Middle frontal gyrus (tissue), 1 donor: ENCODE data around the gene ATXN7L2.

Source experiments
- DNase-seq: peaks from one replicate; pipeline ENCODE4 v3.0.0-alpha.2; 2015; ENCODE audit warnings: low spot score; ENCODE audit errors: extremely low spot score

The ATXN7L2 gene

DNA sequence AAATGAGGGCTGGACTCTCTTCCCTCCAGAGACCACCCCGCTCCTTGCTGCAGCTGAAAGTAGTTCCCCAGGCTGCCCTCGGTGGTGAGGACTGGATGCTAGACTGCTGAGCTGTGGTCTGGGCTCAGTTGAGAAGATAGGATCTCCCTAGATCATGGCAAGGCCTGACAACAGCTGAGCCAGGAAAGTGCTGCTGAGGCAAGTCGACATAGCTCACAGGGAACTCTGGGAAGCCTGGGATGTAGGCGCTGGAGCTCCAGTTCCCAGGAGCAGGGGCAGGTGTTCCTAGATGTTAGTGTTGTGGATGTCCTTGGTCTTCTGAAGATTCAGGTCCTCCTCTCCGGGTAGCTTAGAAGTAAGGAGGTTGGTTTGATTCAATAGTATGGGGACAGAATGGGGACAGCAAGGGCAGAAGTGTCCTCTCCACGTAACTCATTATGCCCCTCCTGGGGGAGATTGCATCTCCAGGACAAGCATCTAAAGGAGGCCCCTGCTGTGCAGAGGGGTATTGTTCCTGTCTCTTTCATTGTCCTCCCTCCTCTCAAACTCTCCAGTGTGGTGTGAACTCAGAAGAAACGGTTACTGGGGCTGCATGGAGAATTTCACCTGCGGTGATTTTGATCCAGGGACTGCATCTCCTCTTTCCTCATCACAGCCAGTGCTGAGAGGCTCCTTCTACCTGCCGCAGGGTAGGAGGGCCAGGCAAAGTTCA is 13.9 kb downstream of the ATXN7L2 start:
- DNase-seq, result no peak

DNA sequence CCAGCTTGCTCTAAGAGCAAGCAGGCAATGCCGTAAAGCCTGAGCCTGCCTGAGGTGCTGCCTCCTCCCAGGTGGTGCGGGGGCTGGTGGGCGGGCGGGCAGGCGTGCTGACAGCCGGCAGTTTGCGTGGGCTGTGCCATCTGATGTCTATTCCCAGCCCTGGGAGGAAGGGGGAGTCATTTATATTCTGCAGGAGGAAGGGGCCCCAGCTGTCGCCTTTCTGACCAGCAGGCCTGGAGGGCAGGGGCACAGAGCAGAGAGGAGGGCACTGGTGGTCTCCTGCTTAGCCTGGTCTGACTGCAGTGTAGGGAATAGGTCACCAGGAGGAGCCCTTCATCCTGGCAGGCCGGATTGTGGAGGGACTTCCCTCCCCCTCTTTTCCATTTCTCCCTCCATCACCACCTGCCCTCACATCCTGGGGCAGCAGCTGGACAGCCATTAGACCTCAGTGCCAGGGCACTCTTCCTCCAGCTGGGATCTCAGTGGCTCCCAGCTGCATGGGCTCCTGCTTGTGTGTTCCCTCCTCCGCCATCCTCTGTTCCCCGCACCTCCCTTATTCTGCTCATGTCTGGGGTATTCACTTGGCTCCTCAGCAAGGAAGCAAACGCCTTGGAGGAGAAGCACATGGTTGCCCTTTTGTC is 14.6 kb downstream of the ATXN7L2 start:
- DNase-seq, result no peak

DNA sequence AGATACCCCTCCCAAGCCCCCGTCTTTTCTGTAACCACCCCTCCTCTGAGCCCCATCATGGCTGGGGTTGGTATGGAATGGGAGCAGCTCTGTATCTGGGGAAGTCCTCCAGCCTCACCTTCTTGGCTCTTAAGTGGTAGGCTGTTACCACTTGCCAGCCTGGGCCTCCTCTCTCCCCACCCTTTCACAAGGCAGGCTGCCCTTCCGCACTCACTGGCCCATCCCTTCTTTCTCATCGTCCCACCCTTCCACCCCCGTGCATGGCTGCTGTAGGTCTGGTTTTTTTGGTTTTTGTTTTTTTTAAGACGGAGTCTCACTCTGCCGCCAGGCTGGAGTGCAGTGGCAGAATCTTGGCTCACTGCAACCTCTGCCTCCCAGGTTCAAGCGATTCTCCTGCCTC is 15.4 kb downstream of the ATXN7L2 start:
- no peak for DNase-seq

GRCh38 chr1:109499661-109500536 is 16.2 kb downstream of the ATXN7L2 start:
- no peak for DNase-seq

DNA sequence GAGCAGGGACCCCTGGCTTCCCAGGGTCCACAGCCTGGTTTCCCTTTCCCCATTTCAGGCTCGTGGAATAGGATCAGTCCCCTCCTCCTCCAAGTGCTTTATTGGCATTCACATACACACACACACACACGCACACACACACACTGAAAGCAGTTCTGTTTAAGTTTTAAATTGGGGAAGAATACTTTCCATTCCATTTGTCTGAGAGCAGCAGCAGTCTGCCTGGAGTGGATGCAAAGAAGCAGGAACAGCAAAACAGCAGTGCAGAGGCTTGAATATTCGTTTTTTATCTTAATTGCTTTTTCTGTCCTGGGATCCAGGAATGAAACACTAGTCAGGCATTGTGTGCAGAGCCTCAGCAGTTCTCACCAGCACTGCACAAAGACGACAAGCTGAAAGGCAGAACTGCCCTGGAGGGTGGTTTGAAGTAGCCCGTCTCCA is 17.3 kb downstream of the ATXN7L2 start:
- no peak for DNase-seq

DNA sequence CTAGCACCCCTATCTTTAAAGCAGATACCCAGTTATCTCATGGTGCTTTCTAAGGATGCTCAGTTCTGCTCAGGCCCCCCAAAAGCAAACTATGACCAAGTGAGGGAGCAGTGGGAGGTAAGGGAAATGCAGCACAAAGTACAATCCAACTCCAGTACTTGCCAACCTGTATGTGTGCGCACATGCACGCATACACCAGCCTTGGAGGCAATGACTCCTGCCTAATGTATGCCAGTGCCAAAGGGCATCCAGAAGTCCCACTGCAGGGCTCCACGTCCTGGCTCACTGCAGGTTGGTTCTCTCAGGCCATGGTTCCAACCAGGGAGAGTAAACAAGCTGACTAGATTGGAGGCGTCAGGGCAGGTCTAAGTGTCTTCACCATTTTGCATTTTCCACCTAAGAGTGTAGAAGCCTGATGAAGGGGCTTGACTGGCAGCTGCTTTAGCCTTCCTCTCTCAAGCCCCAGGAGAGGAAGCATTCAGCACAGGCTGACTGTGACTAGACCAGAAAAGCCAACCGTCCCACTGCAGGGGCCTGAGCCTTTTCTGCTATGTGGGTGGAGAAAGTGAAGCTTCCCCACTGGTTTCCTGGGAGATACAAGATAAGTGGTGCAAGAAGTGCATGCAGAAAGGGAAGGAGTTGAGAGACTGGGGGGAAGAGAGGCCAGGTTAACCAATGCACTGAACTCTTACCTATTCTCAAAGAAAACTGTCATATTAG is 18.1 kb downstream of the ATXN7L2 start:
- no peak for DNase-seq

- DNase-seq, result no peak
Measured at GRCh38 chr1:109502364-109502851, 18.7 kb downstream of the ATXN7L2 start.

- DNase-seq, result no peak
Measured at GRCh38 chr1:109503935-109504334, 20.2 kb downstream of the ATXN7L2 start.

DNA sequence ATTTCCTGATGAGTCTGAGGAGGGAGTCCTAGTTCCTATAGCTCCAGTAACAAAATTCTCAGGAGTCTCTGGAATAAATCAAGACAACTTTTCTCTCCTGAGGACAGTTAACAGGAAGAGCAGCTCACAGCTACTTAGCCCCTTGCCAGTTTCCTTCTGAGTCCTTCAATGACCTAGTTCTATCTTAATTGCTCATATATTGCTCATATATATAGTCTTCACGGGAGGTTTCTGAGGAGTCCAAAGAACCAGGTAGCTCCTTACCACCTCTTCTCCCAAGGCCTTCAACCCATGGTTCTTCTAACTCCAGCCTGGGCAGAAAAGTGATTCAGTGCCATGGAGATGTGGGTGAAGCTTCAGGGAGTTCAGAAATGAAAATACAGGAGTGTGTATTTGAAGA is 21.3 kb downstream of the ATXN7L2 start:
- no peak for DNase-seq

- no peak for DNase-seq
Measured at GRCh38 chr1:109508001-109508872, 24.5 kb downstream of the ATXN7L2 start.

- DNase-seq, result no peak
Measured at GRCh38 chr1:109508873-109509175, 25.1 kb downstream of the ATXN7L2 start.

DNA sequence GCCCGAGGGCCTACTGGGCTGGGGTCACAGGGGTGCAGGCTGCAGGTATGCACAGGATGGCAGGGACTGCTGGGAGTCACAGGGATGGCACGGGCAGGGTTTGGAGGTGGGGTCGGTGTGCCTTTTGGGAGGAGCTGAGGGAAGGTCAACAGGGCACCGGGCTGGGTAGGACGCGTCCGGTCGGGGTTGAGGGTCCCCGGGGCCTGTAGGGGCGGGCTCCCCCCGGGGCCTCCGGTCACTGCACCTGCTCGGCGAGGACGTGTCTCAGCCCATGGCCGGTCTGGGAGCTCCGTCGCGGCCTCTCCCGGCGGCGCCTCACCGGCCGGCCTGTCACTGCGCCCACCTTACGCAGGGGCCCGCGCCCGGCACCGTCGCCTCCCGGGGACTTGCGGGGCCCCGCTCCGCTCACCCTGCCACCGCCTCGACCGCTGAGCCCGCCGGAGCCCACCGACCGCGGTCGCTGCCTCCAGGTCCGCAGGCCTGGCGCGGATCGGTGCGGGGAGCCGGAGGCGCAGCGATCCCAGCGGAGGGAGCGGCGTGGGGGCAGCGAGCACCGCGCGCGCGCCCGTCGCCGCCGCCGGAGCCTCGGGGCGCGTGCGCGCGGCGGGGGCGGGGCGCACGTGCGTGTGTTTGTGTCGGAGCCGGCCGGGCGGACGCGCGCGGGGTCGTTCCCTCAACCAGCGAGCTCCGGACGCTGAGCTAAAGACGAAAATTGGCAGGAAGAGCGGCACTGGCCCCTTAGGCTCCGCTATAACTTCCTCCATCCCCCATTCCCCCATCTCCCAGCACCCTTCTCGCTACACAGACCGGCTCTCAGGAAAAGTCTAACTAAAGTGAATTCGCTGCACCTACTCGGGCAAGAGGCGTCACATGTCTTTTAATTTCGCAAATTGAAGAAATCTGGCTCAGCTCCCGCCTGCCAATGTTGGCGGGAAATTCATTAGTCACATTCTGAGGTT is 25.8 kb downstream of the ATXN7L2 start, which contains the start of gene AMIGO1:
TSS of gene AMIGO1 (minus strand) at position 552 of the 959 bp plus-strand sequence. CDS start 815 bp downstream, outside the sequence.
- DNase-seq, result no peak

- DNase-seq, result no peak
Measured at GRCh38 chr1:109513110-109513710, 29.5 kb downstream of the ATXN7L2 start.

- DNase-seq, result no peak
Measured at GRCh38 chr1:109514846-109515245, 31.1 kb downstream of the ATXN7L2 start.

GRCh38 chr1:109516872-109517271 is 33.2 kb downstream of the ATXN7L2 start:
- DNase-seq, result no peak

GRCh38 chr1:109517337-109517736 is 33.6 kb downstream of the ATXN7L2 start:
- no peak for DNase-seq

DNA sequence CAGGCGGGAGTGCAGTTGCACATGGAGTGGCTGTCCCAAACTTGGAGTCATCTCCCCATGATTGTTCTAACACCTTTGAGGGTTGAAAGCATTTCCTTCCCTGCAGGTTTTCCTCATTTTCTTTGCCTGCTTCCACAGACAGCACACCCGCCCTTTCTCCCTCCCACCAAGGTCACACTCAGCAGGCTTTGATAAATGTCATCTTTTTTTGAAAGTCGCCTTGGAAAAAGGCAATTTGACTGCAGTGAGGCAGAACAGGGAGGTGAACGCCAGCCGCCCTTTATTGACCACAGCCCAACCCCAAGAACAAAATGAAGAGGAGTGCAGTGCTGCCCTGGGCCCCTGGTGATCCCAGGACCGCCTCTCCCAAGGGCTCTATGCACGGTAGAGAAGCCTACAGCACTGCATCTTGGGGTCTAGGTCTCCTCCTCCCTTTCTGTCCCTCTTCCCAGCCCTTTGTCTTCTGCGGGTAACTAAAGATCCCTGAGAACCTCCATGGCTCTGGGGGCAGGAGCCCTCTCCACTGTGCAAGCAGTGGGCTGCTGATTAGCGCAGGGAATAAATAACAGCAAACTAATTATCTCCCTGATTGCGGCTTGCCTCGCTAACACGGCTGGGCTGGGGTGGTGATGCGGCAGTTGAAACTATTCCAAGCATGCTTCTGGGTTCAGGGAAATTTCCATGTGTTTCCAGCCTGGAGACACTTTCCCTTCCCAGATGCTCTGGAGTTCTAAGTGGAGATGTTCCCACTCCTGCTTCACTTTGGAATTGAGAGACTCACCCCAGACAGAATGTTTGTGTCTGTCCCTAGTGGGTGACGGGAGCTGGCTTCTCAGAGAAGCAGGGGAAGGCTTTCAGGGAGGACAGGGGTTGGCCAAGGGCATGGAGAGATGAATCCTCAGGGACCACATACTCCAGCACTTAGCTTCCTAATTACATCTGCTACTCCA is 37.6 kb downstream of the ATXN7L2 start:
- DNase-seq, result no peak

GRCh38 chr1:109522026-109522425 is 38.3 kb downstream of the ATXN7L2 start:
- no peak for DNase-seq
